HG02678 (cell line): ENCODE results near the gene CFAP99.
"Not testable (repeated sequence)": the region's sequence is repeated elsewhere in the genome, so short reads cannot be mapped to it uniquely, and the experiment has no call there.

ENCODE experiments used
- ATAC-seq: cut with Tn5 transposase; IDR thresholded peaks from one replicate; pipeline ENCODE4 v1.9.1; 2021; ENCODE audit warnings: mild to moderate bottlenecking, moderate library complexity; ENCODE audit not compliant: unreplicated experiment

The CFAP99 gene

DNA sequence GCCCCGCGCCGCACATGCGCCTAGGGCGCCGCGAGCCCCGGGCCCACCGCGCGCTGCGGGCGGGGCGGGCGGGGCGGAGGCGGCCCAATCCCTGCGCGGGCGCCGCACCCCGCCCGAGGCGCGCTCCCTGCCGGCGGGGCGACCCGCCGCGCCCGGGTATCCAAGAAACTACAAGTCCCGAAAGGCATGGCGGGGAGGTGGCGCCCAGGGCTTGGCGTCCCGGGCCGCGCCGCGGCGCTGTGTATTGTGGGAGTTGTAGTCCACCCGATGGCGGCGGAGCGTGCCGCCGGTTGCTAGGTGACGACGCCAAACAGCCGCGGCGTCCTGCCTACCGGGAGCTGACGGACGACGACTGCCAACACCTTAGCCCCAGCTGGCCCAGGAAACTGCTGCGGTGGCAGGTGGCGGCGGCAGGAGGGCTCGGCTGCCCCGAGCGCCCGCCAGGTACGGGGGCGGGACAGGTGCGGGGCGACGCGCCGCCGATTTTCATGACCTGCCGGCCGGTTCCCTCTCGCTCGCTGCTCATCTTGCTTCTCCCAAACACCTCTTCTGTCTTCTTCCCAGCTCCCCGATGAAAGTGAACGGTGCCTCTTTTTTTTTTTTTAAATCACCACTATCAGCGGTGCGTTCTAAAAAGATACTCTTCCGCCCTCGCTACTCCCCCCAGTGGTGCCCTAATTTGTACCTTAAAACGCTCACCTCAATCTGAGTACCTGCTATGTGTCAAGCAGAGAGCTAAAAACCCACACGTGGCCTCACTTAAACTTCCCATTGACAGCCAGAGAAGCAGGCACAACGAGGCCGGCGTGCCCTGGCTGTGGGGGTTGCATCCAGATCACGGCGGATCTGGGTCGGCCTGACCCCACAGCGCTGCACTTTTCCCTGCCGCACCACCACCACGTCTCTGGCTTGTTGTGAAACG lies at the start of gene CFAP99:
TSS of gene CFAP99 (plus strand) at position 306 of the 922 bp plus-strand sequence.
- peak; percentile 92 for ATAC-seq

DNA sequence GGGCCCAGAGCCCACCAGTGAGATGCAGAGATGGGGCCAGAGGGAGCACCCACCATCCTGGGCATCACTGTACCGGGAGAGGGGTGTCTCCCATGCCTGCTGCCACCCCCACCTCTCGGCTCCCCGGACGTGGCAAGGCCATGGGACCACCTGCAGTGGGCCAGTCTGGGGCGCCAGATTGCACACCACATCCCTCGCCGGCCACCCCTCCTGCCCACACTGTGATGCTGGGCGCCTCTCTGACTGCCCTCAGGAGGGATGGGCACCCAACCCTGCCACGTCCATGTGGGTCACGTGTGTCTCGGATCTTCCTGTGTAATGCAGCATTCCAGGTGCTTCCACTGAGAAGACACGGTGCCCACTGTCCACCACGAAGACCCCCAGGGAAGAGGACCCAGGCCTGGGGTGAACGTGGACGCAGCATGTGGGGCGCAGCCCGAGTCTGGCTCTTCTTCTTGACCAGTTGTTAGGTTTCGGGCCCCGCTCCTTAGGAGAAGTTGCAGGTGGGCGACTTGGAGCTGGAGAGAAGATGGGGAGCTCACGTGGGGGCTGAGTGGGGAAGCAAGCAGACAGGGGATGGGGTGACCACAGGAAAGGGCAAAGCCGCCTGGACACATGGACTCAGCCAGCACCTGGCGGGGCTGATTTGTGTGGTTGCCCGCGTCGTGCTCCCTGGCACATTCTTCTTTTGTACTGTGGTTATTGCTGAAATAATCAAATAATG lies 48.0 kb upstream of the CFAP99 start:
- no peak for ATAC-seq

DNA sequence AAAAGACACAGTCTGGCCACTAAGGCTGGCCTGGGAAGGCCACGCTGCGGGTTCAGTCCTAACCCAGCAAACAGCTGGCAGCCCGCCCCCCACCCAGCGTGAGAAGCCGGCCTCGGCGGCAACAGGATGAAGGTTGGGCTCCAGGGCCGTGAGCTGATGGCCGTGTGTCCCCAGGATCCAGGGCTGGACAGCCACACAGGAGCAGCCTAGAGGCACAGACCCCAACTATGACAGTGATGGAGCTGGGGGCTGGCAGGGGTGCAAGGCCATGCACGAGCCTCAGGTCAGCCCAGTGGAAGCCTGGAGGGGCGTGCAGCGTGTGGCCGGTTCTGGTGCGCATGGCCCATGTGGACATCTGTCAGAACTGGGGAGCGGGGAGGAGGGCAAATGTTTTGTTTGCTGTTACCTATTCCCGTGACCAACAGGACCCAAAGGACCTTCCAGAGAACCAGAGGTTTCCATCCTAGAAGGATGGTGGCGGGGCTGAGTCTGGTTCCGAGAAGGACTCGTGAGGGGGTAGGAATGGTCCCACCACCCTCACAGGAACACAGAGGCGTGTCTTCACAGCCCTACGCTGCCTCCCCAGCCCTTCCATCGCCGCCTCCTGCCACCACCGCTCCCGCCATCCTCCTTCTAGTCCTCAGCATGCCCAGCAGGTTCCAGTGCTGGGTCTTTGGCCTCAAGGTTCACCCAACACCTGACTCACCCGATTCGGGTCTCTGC lies 46.8 kb upstream of the CFAP99 start:
- no peak for ATAC-seq

DNA sequence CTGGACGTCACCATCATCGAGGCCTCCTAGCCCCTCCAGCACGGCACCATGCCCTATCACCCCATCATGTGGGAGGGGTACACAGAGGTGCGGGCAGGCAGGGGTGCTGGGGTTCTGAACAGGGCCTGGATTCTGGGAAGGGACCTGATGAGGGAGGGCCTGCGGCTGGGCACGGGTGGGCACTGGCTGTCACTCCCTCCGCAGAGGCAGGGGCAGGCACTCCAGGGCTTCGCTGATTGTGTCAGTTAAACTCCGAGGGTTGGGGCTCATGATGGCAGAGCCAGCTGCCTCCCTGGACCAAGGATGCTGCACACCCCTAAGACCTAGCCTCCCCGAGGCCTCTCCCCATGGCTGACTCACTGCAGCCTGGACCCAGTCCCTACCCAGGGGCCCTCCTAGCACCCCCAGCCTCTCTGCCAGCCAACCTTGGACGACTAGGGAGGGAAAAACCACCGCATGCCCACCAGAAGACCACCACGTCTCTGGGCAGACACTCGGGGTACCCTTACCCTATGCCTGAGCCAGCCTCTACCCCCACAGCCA lies 46.2 kb upstream of the CFAP99 start:
- no peak for ATAC-seq

DNA sequence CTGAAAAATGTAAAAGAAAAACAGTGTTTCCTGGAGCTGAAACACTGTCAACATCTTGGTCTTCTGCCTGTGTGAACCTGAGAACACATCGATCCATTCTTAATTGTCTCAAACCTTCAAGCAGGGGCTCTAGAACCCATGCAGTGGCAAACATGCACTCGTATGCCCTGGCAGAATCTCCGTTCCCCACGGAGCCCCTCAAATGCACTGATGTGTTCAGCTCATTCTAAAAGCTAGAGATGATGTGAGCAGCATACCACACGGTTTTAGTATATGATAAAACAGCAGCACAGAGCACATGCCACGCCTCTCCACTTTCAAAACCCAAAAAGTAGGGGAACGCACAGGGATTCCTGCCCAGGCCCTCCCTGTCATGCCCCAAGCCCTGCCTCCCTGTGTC lies 45.2 kb upstream of the CFAP99 start:
- ATAC-seq = no peak

DNA sequence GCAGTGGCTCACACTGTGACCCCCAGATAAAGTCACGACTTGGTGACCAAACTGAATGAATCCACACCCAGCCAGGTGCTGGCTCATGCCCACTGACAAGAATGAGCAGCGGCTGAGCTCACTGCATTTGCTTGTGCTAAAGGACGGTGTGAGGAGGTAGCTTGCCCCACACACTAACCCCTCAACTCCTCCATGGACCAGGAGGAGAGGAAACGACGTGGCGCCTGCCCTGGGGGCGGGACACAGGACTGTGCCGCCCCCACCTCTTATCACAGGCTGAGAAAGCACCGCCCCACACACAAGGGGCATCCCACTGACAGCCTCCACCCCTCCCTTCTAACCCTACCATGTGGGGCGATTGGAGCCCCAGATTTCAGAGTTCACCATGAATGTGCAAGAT lies 43.3 kb upstream of the CFAP99 start:
- no peak for ATAC-seq

DNA sequence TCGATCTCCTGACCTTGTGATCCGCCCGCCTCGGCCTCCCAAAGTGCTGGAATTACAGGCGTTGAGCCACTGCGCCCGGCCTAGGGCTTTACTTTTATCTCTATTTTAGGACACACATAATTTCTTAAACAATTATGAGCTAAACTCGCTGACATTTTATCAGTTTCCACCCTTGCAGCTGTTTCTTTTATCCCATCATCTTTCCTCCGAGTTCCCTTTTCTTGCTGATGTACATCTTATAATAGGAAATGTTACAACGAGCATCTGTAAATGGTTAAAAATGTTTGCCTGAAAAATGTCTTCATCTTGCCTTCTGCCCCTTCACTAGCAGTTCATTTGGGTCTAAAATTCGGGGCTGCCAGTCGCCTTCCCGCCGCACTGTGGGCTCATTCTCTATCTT lies 41.5 kb upstream of the CFAP99 start:
- no peak for ATAC-seq

DNA sequence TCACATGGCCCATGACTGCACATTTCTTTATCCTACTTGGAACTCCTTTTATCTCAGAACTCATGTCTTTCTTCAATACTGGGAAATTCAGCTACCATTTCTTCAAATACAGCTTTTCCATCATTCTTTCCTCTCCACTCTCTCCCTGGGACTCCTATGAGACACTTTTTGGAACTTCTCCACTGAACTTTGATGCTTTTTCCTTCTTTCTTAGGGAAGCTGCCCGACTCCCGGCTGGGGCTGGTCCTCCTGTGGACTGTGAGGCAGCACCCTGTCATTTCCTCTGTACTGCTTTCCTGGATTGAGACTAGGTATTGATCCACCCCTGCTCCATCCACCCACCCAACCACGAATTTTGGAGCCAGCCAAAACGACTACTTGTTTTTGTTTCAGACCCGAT lies 40.4 kb upstream of the CFAP99 start:
- no peak for ATAC-seq

DNA sequence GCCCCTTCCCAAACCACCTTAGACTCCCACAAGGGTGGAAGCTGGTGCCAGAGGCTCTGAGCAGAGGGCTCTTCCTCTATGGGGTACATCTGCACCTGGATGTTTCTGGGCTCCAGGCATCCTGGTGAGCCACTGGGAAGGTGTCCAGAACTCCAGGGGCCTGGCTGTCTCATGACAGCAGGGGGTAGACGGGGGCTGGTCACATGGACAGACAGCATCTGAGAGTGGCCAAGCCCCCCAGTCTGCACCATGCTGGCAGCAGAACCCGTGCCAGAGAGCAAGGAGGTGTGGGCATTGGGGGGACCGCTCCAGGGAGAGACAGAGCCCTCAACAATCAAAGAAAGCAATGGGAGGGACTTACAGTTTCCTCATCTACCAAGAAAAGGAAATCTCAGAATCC lies 39.9 kb upstream of the CFAP99 start:
- no peak for ATAC-seq

DNA sequence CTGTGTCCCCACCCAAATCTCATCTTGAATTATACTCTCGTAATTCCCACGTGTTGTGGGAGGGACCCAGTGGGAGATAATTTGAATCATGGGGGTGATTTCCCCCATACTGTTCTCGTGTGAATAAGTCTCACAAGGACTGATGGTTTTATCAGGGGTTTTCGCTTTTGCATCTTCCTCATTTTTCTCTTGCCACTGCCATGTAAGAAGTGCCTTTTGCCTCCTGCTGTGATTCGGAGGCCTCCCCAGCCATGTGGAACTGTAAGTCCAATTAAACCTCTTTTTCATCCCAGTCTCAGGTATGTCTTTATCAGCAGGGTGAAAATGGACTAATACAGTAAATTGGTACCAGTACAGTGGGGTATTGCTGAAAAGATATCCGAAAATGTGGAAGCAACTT lies 38.2 kb upstream of the CFAP99 start:
- not testable (repeated sequence) for ATAC-seq

DNA sequence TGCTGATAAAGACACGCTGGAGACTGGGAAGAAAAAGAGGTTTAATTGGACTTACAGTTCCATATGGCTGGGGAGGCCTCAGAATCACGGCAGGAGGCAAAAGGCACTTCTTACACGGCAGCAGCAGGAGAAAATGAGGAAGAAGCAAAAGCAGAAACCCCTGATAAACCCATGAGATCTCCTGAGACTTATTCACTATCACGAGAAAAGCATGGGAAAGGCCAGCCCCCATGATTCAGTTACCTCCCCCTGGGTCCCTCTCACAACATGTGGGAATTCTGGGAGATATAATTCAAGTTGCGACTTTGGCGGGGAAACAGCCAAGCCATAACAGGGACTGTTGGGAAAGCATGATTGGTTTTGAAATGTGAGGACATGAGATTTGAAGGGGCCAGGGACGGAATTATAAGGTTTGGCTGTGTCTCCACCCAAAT lies 36.0 kb upstream of the CFAP99 start:
- ATAC-seq = not testable (repeated sequence)

DNA sequence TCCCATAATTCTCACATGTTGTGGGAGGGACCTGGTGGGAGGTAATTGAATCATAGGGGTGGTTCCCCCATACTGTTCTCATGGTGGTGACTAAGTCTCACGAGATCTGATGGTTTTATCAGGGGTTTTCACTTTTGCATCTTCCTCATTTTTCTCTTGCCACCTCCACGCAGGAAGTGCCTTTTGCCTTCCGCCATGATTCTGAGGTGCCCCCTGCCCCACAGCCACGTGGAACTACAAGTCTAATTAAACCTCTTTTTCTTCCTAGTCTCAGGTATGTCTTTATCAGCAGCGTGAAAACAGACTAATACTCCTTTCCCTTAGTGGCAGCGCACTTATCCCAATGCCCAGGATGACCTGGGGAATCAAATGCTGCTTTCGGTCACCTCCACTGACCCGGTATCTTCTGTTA lies 35.5 kb upstream of the CFAP99 start:
- ATAC-seq = not testable (repeated sequence)

DNA sequence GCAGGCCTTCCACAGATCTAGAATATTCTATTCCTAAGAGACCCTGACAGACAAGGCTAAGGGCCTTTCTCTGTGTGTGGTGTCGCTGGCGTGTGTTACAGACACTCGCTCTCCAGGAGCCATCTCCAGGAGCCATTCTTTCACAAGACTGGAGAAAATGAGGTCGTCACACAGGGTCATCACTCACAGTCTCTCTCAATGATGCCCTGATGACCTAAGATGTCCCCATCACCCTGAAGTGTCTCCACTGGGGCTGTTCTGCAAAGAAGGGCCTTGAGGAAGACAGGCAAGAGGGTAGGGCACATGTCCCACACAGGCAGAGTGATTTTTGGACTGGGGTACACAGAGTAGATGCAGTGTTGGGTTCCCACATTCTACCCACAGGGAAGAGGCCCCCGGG lies 35.0 kb upstream of the CFAP99 start:
- ATAC-seq = no peak

DNA sequence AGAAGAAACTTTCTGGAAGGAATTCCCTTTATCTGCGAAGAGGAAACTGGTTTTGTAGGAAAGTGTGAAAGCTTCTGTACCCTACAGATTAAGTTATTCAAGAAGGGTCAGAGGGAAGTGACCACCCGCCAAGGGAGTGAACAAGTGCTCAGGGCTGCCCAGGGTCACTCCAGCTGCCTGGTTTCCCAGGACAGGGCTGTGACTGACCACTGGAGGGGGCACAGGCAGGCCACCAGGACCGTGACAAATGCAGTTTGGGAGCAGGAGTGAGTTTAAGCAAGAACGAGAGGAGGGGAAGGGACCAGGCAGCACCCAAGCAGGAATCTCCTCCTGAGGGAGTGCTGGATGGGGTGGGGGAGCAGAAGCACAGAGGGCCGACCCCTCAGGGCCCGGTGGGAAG lies 34.5 kb upstream of the CFAP99 start:
- no peak for ATAC-seq

DNA sequence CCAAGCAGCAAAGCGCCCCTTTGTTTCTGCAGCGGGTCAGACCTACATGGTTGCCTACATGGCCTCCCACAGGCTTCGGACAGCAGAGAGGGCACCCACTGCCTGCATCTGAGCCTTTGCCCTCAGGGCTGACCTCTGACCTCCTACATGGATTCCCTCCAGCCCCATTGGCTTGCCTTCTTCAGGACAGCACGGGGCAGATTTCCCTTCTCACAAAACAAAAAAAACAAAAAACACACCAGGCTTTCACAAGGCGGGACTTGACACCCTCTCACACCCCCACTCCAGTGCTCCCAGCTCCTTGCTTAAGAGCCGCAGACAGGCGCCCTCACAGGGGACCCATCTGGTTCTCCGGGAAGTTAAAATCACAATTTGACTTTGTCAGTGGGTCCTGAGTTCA lies 33.2 kb upstream of the CFAP99 start:
- ATAC-seq = no peak

DNA sequence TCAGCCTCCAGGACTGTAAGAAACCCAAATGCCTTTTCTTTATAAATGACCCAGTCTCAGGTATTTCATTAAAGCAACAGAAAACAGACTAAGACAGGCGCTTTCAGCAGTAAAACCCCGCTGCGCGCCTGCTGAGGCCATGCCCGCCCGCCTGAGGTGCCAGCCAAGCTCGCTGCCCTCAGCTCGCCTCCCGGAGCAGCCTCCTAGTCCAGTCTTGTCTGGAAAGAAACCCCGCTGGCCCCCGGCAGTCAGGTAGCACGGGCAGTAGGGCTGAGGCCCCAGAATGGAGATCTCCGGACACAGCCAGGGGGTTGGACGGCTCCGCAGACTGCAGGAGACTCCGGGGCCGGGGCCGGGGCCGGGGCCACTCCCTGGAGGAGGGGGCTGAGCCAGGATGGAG lies 32.0 kb upstream of the CFAP99 start:
- ATAC-seq = no peak

DNA sequence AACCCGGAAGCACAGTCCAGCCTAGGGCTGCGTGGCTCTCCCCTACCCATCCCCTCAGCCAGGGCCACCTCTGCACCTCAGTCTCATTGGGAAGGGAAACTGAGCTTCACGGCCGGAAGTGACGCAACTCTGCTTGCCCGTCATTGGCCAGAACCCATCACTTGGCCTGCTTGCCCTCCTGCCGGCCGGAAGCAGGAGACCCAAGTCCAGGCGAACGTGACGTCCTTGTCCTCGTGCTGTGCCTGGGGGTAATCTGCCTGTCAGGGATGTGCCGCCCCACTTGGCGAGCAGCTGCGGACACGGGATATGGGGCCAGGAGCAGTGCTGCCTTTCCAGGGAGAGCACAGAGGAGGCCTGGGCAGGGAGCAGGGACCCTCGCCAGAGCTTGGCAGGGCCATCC lies 31.5 kb upstream of the CFAP99 start:
- no peak for ATAC-seq

DNA sequence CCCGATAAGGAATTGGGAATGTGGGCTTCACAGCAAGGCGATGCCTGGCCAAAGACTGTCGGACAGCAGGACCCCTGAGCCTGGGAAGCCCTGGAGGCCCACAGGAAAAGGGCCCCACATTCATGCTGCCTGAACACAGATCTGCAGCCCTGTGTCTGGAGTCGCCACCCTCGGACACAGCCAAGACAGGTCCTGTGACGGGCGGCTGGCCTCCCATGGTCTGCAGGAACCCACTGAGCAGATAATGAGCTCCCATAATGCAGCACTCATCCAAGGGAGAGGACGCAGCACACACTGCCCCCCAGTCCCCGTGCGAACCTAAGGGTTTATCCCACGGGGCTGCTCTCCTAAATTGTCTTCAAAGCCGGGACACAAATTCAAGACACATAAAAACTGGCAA lies 30.9 kb upstream of the CFAP99 start:
- ATAC-seq = no peak

DNA sequence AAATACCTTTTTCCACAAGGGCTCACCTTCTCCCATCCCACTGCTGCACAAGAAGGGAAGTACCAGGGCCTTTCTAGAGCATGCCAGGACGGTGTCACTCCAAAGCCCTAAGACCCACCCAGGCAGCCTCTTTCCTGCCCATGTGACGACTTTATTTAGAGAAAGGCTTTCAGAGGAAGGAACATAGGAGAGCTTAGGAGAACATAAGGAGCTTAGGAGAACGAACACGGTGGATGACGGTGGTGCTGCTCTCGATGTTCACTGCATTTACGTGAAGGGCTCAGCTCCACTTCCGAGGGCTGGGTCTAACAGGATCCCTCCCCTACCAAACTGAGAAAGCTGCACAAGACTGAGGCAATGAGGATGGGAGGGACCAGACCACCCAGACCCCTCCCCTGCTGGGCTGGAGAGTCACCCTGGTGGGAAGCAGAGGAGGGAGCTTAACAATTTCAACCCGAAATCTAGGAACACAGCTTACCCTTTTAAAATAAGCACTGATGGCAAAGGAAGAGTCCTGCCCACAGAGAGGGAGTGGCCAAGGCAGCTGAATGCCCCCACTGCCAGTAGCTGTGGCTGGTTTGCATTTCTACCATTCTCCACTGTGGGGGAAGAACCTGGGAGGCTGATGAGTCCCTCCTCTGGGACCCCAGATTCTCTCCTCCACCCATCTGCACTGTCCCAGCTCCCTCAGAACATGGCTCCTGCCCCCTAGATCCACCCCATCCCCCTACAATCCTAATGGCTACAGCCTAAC lies 30.1 kb upstream of the CFAP99 start:
- ATAC-seq = no peak

DNA sequence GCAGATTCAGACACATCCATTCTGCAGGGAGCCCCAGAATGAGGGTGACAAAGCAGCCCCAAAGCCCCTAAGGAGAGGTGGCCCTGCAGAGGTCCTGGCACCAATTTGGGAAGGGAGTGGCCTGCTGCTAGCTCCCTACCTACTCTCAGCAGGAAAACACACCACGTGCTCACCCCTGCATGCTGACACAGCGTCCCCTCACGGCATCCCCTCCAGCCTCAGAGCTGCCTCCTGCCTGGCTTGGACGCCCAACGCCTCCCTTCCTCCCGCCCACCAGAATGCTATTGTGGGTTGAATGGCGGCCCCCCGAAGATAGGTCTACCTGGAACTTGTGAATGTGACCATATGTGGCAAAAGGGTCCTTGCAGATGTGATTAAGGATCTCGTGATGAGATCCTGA lies 29.1 kb upstream of the CFAP99 start:
- ATAC-seq = no peak

DNA sequence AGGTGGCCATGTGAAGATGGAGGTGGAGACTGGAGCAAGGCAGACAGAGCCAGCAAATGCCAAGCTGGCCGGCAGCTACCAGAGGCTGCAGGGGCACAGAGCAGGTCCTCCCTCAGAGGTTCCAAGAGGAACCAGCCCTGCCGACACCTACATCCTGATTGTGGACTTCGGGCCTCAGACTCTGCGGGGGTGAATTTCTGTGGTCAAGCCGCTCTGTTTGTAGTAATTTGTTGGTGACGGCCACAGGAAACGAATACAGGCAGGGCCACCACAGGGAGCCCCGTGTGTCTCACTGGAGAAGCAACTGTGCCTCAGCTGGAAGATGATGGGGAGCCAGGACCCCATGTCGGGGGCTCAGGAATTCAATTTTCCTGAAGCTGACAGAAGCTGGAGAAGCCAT lies 28.6 kb upstream of the CFAP99 start:
- ATAC-seq = no peak
